Lower lobe of right lung (tissue), 2 donors: ENCODE measurements around the gene ARID4B. TPM values are rescaled to one million over a fixed set of nuclear protein-coding genes. Genes with fewer than 3 reads are reported as not detected.

ENCODE experiments used
- ATAC-seq, 2 donors: fragments of 200-7000 bp; cut with Tn5 transposase; one replicate each; pipeline ENCODE4 v1.9.1; 2020 to 2022; ENCODE audit warnings: mild to moderate bottlenecking in 2 of 2, moderate library complexity in 2 of 2
- DNase-seq: peaks from one replicate; pipeline ENCODE4 v3.0.0-alpha.2; 2020
- H3K27ac ChIP-seq: fragments of 200-600 bp; one replicate; pipeline ENCODE4 v1.8.0; 2022
- H3K27me3 ChIP-seq: fragments of 200-600 bp; one replicate; pipeline ENCODE4 v1.8.0; 2022; ENCODE audit warnings: low read depth
- H3K36me3 ChIP-seq: fragments of 200-600 bp; one replicate; pipeline ENCODE4 v1.8.0; 2022; ENCODE audit warnings: mild to moderate bottlenecking
- H3K4me1 ChIP-seq: fragments of 200-600 bp; one replicate; pipeline ENCODE4 v1.8.0; 2022
- H3K4me3 ChIP-seq: fragments of 200-600 bp; one replicate; pipeline ENCODE4 v1.8.0; 2022; ENCODE audit warnings: mild to moderate bottlenecking
- H3K9me3 ChIP-seq: fragments of 200-600 bp; one replicate; pipeline ENCODE4 v1.8.0; 2022
- intact Hi-C: fragments of 100-400 bp; cut with DNase I; formaldehyde crosslinking; loops from one replicate; pipeline ENCODE4 v1.11.0; 2022
- total RNA-seq: library from RNA; stranded (reverse); fragmentation: NEBNext Ultra II Directional; extraction: Animal tissue kit (Norgen Biotek cat#: 25700); gene quantifications from one replicate; pipeline ENCODE4 v1.2.1, GENCODE V29; 2021
- TF ChIP-seq, protein P1 (sequence below): fragments of 200-600 bp; IDR thresholded peaks from one replicate; pipeline ENCODE4 v1.8.0; 2022; ENCODE audit warnings: antibody characterized with exemption, mild to moderate bottlenecking
- donor health status: DM: no; HTN: yes; CAD: no; lungs with severe emphysema.

The ARID4B gene
- total RNA-seq, 1 donor from 2014 or later: 39.1 TPM

DNA sequence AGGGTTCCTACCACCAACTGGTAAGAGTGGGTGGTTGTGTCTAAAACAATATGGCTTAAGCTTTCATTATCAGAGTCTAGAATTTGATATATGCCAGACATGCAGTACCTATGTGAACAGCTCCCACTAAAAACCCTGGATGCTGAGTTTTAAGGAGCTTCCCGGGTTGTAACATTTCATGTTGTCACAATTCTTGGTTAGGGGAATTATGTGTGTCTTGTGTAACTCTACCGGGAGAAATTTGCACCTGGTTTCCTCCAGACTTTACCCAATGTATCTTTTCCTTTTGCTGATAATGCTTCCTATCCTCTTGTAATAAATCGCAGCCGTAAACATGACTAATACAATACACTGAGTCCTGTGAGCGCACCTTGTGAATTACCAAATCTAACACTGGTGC, 48.3 kb downstream of the ARID4B start:
- DNase-seq (no peak), ATAC-seq (no peak)
- Histone ChIP-seq H3K4me3 (no peak overlapping the region), H3K27ac (no peak overlapping the region), H3K36me3 (no peaks in the 10 kb centered on the region), H3K27me3 (no peaks in the 10 kb centered on the region), H3K4me1 (peaks cover 29% of the 10 kb centered on the region), H3K9me3 (no peaks in the 10 kb centered on the region)
- TF ChIP-seq, protein P1, sequence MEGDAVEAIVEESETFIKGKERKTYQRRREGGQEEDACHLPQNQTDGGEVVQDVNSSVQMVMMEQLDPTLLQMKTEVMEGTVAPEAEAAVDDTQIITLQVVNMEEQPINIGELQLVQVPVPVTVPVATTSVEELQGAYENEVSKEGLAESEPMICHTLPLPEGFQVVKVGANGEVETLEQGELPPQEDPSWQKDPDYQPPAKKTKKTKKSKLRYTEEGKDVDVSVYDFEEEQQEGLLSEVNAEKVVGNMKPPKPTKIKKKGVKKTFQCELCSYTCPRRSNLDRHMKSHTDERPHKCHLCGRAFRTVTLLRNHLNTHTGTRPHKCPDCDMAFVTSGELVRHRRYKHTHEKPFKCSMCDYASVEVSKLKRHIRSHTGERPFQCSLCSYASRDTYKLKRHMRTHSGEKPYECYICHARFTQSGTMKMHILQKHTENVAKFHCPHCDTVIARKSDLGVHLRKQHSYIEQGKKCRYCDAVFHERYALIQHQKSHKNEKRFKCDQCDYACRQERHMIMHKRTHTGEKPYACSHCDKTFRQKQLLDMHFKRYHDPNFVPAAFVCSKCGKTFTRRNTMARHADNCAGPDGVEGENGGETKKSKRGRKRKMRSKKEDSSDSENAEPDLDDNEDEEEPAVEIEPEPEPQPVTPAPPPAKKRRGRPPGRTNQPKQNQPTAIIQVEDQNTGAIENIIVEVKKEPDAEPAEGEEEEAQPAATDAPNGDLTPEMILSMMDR: no peak
- intact Hi-C loops: no loop called here

DNA sequence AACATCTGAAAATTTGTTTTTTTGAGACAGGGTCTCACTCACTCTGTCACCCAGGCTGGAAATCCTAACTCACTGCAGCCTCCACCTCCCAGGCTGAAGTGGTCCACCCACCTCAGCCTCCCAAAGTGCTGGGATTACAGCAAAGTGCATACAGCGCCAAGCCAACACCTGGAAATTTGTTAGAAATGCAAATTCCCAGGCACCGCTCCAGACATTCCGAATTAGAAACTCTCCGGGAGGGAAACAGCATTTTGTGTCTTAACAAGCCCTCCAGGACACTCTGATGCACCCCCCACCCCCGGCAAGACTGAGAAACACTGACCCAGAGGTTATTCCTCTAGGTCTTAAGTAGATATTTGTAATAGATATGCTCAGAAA, 49.1 kb downstream of the ARID4B start:
- DNase-seq: no peak
- Histone ChIP-seq H3K27ac (no peak overlapping the region), H3K27me3 (no peaks in the 10 kb centered on the region), H3K9me3 (no peaks in the 10 kb centered on the region), H3K36me3 (no peaks in the 10 kb centered on the region), H3K4me3 (no peak overlapping the region), H3K4me1 (peaks cover 29% of the 10 kb centered on the region)
- intact Hi-C loops: no loop called here
- ATAC-seq: no peak
- TF ChIP-seq, protein P1: no peak

DNA sequence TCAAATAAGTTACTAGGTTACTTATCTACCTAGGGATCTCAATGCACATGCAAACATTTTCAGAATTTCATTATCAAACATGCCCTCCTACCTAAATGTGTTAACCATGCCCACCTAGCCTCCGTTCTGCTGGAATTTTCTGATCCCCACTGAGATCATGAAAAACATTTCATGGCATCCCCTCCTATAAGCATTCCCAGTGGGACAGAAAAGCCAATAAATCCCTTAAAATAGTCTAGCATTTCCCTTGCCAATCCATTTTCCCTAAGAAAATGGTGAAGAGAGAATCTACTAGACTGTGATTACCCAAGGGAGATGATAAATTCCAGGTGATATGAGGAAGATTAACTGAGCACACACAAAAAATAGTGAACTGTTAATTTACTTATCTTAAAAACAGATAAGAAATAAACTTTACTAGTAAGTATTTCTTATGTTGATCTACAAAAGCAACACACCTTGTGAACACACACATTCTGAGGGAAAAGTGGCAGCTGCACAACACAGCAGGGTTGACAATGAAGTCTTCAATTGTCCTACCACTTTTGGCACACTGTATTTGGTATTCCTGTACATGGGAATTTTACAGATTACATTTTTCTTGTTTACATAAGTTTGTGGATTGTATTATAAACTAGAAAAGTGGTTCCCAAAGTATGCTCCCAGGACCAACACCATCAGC, 49.6 kb downstream of the ARID4B start:
- no peaks in the 10 kb centered on the region for H3K27me3 ChIP-seq
- H3K4me1 ChIP-seq: peaks cover 29% of the 10 kb centered on the region
- DNase-seq (no peak), ATAC-seq (no peak)
- no peak overlapping the region for H3K4me3 ChIP-seq
- intact Hi-C loops: no loop called here
- TF ChIP-seq, protein P1: no peak
- no peak overlapping the region for H3K27ac ChIP-seq
- no peaks in the 10 kb centered on the region for H3K9me3 ChIP-seq
- no peaks in the 10 kb centered on the region for H3K36me3 ChIP-seq

DNA sequence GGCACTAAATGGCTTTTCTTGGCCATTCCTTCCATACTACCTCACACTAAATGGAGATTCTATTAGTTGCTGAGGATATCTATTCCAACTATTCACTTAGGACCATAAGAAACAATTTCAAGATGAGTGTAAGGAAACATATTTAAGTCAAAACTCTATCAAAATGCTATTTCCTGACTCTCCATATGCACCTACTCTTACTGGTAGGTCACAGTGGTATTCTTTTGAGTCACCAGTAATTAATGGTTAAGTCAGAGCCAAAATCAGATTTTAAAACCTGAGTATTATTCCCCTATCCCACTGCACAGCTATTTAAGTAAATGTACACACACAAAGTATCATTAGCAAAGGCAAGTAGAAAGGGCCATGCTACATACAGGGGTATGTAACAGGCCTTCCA, 50.3 kb downstream of the ARID4B start:
- H3K4me3 ChIP-seq: no peak overlapping the region

DNA sequence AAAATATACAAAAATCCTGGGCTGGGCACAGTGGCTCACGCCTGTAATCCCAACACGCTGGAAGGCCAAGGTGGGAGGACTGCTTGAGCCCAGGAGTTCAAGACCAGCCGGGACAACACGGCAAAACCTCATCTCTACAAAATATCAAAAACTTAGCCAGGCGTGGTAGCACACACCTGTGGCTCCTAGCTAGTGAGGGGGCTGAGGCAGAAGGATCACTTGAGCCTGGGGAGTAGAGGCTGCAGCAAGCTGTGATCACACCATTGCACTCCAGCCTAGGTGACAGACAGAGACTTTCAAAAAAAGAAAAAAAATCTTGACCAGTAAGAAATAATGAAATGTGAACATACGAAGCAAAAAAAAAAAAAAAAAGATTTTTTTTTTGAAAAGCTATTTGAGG, 52.1 kb downstream of the ARID4B start:
- DNase-seq: no peak
- H3K27ac ChIP-seq: no peak overlapping the region
- TF ChIP-seq, protein P1: no peak
- H3K4me1 ChIP-seq: peaks cover 36% of the 10 kb centered on the region
- no peak for ATAC-seq
- no peaks in the 10 kb centered on the region for H3K36me3 ChIP-seq
- no peaks in the 10 kb centered on the region for H3K27me3 ChIP-seq
- no peaks in the 10 kb centered on the region for H3K9me3 ChIP-seq
- no peak overlapping the region for H3K4me3 ChIP-seq
- intact Hi-C loops: no loop called here

More for the DNA sequence above, 50.3 kb downstream of the ARID4B start:
- ATAC-seq (no peak), DNase-seq (no peak)
- no peaks in the 10 kb centered on the region for H3K36me3 ChIP-seq
- H3K27me3 ChIP-seq: no peaks in the 10 kb centered on the region
- intact Hi-C loops: no loop called here
- H3K27ac ChIP-seq: no peak overlapping the region
- H3K9me3 ChIP-seq: no peaks in the 10 kb centered on the region
- TF ChIP-seq, protein P1: no peak
- H3K4me1 ChIP-seq: peaks cover 29% of the 10 kb centered on the region
